SK-N-SH treated with all-trans-retinoic acid at 6 μM for 48 hours (cell line): ENCODE measurements around the gene SMG7.

ENCODE experiments used
- ATAC-seq: fragments of 200-7000 bp; cut with Tn5 transposase; 3 replicates; pipeline ENCODE4 v1.9.1; 2020; ENCODE audit warnings: mild to moderate bottlenecking, moderate library complexity
- ARNTL ChIP-seq: fragments of 450-650 bp; formaldehyde crosslinking; IDR thresholded peaks from 2 replicates; pipeline ENCODE4 v1.5.0; 2020; ENCODE audit warnings: low read depth, mild to moderate bottlenecking, moderate library complexity, borderline replicate concordance
- BACH2 ChIP-seq: fragments of 250-450 bp; sonication (Bioruptor Pico); IDR thresholded peaks from 2 replicates; pipeline ENCODE4 v1.9.0; 2021; ENCODE audit warnings: mild to moderate bottlenecking, borderline replicate concordance
- CREB5 ChIP-seq: fragments of 250-450 bp; sonication (Bioruptor Pico); IDR thresholded peaks from 2 replicates; pipeline ENCODE4 v1.5.1; 2020; ENCODE audit warnings: low read depth, mild to moderate bottlenecking, moderate library complexity
- CSDC2 ChIP-seq: fragments of 250-450 bp; sonication (Bioruptor Pico); IDR thresholded peaks from 2 replicates; pipeline ENCODE4 v1.5.0; 2020; ENCODE audit warnings: mild to moderate bottlenecking, moderate library complexity
- CSRNP3 ChIP-seq: fragments of 250-450 bp; sonication (Bioruptor Pico); IDR thresholded peaks from 2 replicates; pipeline ENCODE4 v1.5.1; 2021; ENCODE audit warnings: mild to moderate bottlenecking, moderate library complexity
- ESRRG ChIP-seq: fragments of 250-450 bp; sonication (Bioruptor Pico); IDR thresholded peaks from 2 replicates; pipeline ENCODE4 v1.6.1; 2021; ENCODE audit warnings: mild to moderate bottlenecking
- GLIS3 ChIP-seq: fragments of 250-450 bp; sonication (Bioruptor Pico); IDR thresholded peaks from 2 replicates; pipeline ENCODE4 v1.5.0; 2020; ENCODE audit warnings: mild to moderate bottlenecking, moderate library complexity
- ISL1 ChIP-seq: fragments of 250-450 bp; sonication (Bioruptor Pico); IDR thresholded peaks from 2 replicates; pipeline ENCODE4 v2.1.2; 2022; ENCODE audit warnings: mild to moderate bottlenecking, moderate library complexity
- OSR1 ChIP-seq: fragments of 250-450 bp; sonication (Bioruptor Pico); IDR thresholded peaks from 2 replicates; pipeline ENCODE4 v1.8.0; 2022; ENCODE audit warnings: moderate library complexity, mild to moderate bottlenecking, inconsistent platforms
- PATZ1 ChIP-seq: fragments of 250-450 bp; sonication (Bioruptor Pico); IDR thresholded peaks from 2 replicates; pipeline ENCODE4 v1.8.0; 2020; ENCODE audit warnings: mild to moderate bottlenecking, moderate library complexity, borderline replicate concordance
- PPARA ChIP-seq: fragments of 250-450 bp; sonication (Bioruptor Pico); IDR thresholded peaks from 2 replicates; pipeline ENCODE4 v1.5.0; 2020; ENCODE audit warnings: mild to moderate bottlenecking, borderline replicate concordance
- RARB ChIP-seq: fragments of 250-450 bp; sonication (Bioruptor Pico); IDR thresholded peaks from 2 replicates; pipeline ENCODE4 v1.8.0; 2021; ENCODE audit warnings: mild to moderate bottlenecking, moderate library complexity
- SNAI2 ChIP-seq: fragments of 250-450 bp; sonication (Bioruptor Pico); IDR thresholded peaks from 2 replicates; pipeline ENCODE4 v1.5.0; 2020; ENCODE audit warnings: mild to moderate bottlenecking, moderate library complexity
- TCF4 ChIP-seq: fragments of 250-450 bp; sonication (Bioruptor Pico); IDR thresholded peaks from 2 replicates; pipeline ENCODE4 v1.8.0; 2021; ENCODE audit warnings: mild to moderate bottlenecking, moderate library complexity, borderline replicate concordance
- TOX ChIP-seq: fragments of 250-450 bp; sonication (Bioruptor Pico); IDR thresholded peaks from 2 replicates; pipeline ENCODE4 v1.8.0; 2021; ENCODE audit warnings: mild to moderate bottlenecking, moderate library complexity, borderline replicate concordance
- TSHZ2 ChIP-seq: fragments of 250-450 bp; sonication (Bioruptor Pico); IDR thresholded peaks from 2 replicates; pipeline ENCODE4 v1.5.0; 2020; ENCODE audit warnings: mild to moderate bottlenecking, moderate library complexity
- ZC3H10 ChIP-seq: fragments of 250-450 bp; sonication (Bioruptor Pico); IDR thresholded peaks from 2 replicates; pipeline ENCODE4 v1.5.1; 2021; ENCODE audit warnings: mild to moderate bottlenecking, moderate library complexity
- ZFP3 ChIP-seq: fragments of 250-450 bp; sonication (Bioruptor Pico); IDR thresholded peaks from 2 replicates; pipeline ENCODE4 v1.5.0; 2020; ENCODE audit warnings: mild to moderate bottlenecking, moderate library complexity
- ZFP30 ChIP-seq: fragments of 450-650 bp; formaldehyde crosslinking; IDR thresholded peaks from 2 replicates; pipeline ENCODE4 v1.5.0; 2022; ENCODE audit warnings: mild to moderate bottlenecking, moderate library complexity
- ZNF565 ChIP-seq: fragments of 450-650 bp; formaldehyde crosslinking; conservative IDR thresholded peaks from 2 replicates; pipeline ENCODE4 v1.5.0; 2020; ENCODE audit warnings: low read depth, mild to moderate bottlenecking, moderate library complexity
- ZNF70 ChIP-seq: fragments of 450-650 bp; formaldehyde crosslinking; IDR thresholded peaks from 2 replicates; pipeline ENCODE4 v1.5.0; 2020; ENCODE audit warnings: mild to moderate bottlenecking, moderate library complexity
- ZNF8 ChIP-seq: fragments of 450-650 bp; formaldehyde crosslinking; IDR thresholded peaks from 2 replicates; pipeline ENCODE4 v1.5.0; 2020; ENCODE audit warnings: mild to moderate bottlenecking, moderate library complexity

The SMG7 gene

GRCh38 chr1:183554577-183554976, 82.3 kb downstream of the SMG7 start:
- ATAC-seq, result no peak
- no peak for TF ChIP-seq OSR1 (CRISPR knock-in tag)
- no peak for TF ChIP-seq CSRNP3 (CRISPR knock-in tag)
- TF ChIP-seq TCF4 (CRISPR knock-in tag), result no peak
- TF ChIP-seq ZNF70 (CRISPR knock-in tag), result no peak
- TF ChIP-seq SNAI2 (CRISPR knock-in tag), result no peak
- TF ChIP-seq ARNTL, result no peak
- TF ChIP-seq PPARA (CRISPR knock-in tag), result no peak
- no peak for TF ChIP-seq ZFP30 (CRISPR knock-in tag)
- TF ChIP-seq CREB5 (CRISPR knock-in tag), result no peak
- TF ChIP-seq TSHZ2 (CRISPR knock-in tag), result no peak
- TF ChIP-seq PATZ1 (CRISPR knock-in tag), result no peak
- TF ChIP-seq ESRRG (CRISPR knock-in tag), result no peak
- TF ChIP-seq CSDC2 (CRISPR knock-in tag), result no peak
- no peak for TF ChIP-seq TOX
- TF ChIP-seq ZC3H10, result no peak
- TF ChIP-seq ZNF8, result no peak
- no peak for TF ChIP-seq RARB (CRISPR knock-in tag)
- TF ChIP-seq BACH2, result no peak
- no peak for TF ChIP-seq ISL1 (CRISPR knock-in tag)
- TF ChIP-seq GLIS3 (CRISPR knock-in tag), result no peak

GRCh38 chr1:183559061-183559460, 86.8 kb downstream of the SMG7 start:
- TF ChIP-seq ZNF565 (CRISPR knock-in tag) (no peak), ZC3H10 (no peak), PATZ1 (CRISPR knock-in tag) (no peak), TOX (no peak), ZNF70 (CRISPR knock-in tag) (no peak), ZFP30 (CRISPR knock-in tag) (no peak), TSHZ2 (CRISPR knock-in tag) (no peak), TCF4 (CRISPR knock-in tag) (no peak), PPARA (CRISPR knock-in tag) (no peak), ESRRG (CRISPR knock-in tag) (no peak), ZFP3 (no peak), CSRNP3 (CRISPR knock-in tag) (no peak), GLIS3 (CRISPR knock-in tag) (no peak), ZNF8 (no peak), CSDC2 (CRISPR knock-in tag) (no peak), RARB (CRISPR knock-in tag) (no peak), SNAI2 (CRISPR knock-in tag) (no peak)
- no peak for ATAC-seq
